H9 (cell line): ENCODE data around the gene DPEP3. TPM values are rescaled to one million over a fixed set of nuclear protein-coding genes. Genes with fewer than 3 reads are reported as not detected.

Experiments
- DNase-seq: peaks from one replicate; pipeline ENCODE4 v3.0.0-alpha.2; 2017
- H2AFZ ChIP-seq: one replicate; pipeline ENCODE4 v1.6.1; 2013; ENCODE audit warnings: mild to moderate bottlenecking, low read length, control low read depth, moderate library complexity
- H2AK5ac ChIP-seq: 2 replicates; pipeline ENCODE4 v1.6.1; 2013; ENCODE audit warnings: low read length, control low read depth, mixed read lengths; ENCODE audit not compliant: insufficient read length
- H2BK120ac ChIP-seq: one replicate; pipeline ENCODE4 v1.6.1; 2013; ENCODE audit warnings: low read depth, mild to moderate bottlenecking, low read length, control low read depth, inconsistent platforms; ENCODE audit not compliant: poor library complexity, severe bottlenecking
- H2BK12ac ChIP-seq: 2 replicates; pipeline ENCODE4 v1.6.1; 2013; ENCODE audit warnings: low read length, control low read depth, mixed read lengths, low read depth; ENCODE audit not compliant: insufficient read length
- H2BK15ac ChIP-seq: 2 replicates; pipeline ENCODE4 v1.6.1; 2013; ENCODE audit warnings: low read depth, low read length, control low read depth
- H2BK20ac ChIP-seq: one replicate; pipeline ENCODE4 v1.6.1; 2013; ENCODE audit warnings: low read depth, mild to moderate bottlenecking, low read length, control low read depth, inconsistent platforms; ENCODE audit not compliant: poor library complexity, severe bottlenecking
- H2BK5ac ChIP-seq: 2 replicates; pipeline ENCODE4 v1.6.1; 2013; ENCODE audit warnings: low read length, control low read depth, mixed read lengths; ENCODE audit not compliant: insufficient read length
- H3K14ac ChIP-seq: 2 replicates; pipeline ENCODE4 v1.6.1; 2013; ENCODE audit warnings: low read length, control low read depth; ENCODE audit not compliant: insufficient read depth
- H3K18ac ChIP-seq: 2 replicates; pipeline ENCODE4 v1.6.1; 2013; ENCODE audit warnings: low read depth, mild to moderate bottlenecking, mixed read lengths, low read length, control low read depth; ENCODE audit not compliant: insufficient read length
- H3K23ac ChIP-seq: 2 replicates; pipeline ENCODE4 v1.6.1; 2013; ENCODE audit warnings: low read length, control low read depth, mixed read lengths, low read depth; ENCODE audit not compliant: insufficient read length
- H3K23me2 ChIP-seq: 2 replicates; pipeline ENCODE4 v1.6.1; 2013; ENCODE audit warnings: low read depth, mild to moderate bottlenecking, mixed read lengths, low read length, control low read depth; ENCODE audit not compliant: insufficient read length, poor library complexity, severe bottlenecking
- H3K27ac ChIP-seq: 2 replicates; pipeline ENCODE4 v1.5.1; 2013; ENCODE audit warnings: low read length, control low read depth, mixed read lengths, low read depth; ENCODE audit not compliant: insufficient read length
- H3K27me3 ChIP-seq: 2 replicates; pipeline ENCODE4 v1.6.1; 2013; ENCODE audit warnings: low read length, control low read depth, inconsistent platforms; ENCODE audit not compliant: insufficient read depth
- H3K4ac ChIP-seq: 2 replicates; pipeline ENCODE4 v1.6.1; 2013; ENCODE audit warnings: low read depth, mild to moderate bottlenecking, control low read depth, inconsistent platforms, low read length, moderate library complexity
- H3K4me1 ChIP-seq: 2 replicates; pipeline ENCODE4 v1.6.1; 2013; ENCODE audit warnings: low read length, control low read depth, inconsistent platforms; ENCODE audit not compliant: insufficient read depth
- H3K4me2 ChIP-seq: 2 replicates; pipeline ENCODE4 v1.6.1; 2013; ENCODE audit warnings: low read length, control low read depth, mixed read lengths; ENCODE audit not compliant: insufficient read length, insufficient read depth
- H3K56ac ChIP-seq: 2 replicates; pipeline ENCODE4 v1.6.1; 2013; ENCODE audit warnings: low read depth, mild to moderate bottlenecking, mixed read lengths, low read length, control low read depth; ENCODE audit not compliant: insufficient read length
- H3K79me1 ChIP-seq: 2 replicates; pipeline ENCODE4 v1.6.1; 2013; ENCODE audit warnings: low read depth, mild to moderate bottlenecking, moderate library complexity, low read length, control low read depth, inconsistent platforms; ENCODE audit not compliant: insufficient read depth, poor library complexity, severe bottlenecking
- H3K79me2 ChIP-seq: 2 replicates; pipeline ENCODE4 v1.6.1; 2013; ENCODE audit warnings: low read length, control low read depth, inconsistent platforms; ENCODE audit not compliant: insufficient read depth
- H3K9ac ChIP-seq: 2 replicates; pipeline ENCODE4 v1.6.1; 2013; ENCODE audit warnings: low read length, control low read depth, mixed read lengths; ENCODE audit not compliant: insufficient read length; ENCODE audit errors: extremely low read depth
- H3K9me3 ChIP-seq: one replicate; pipeline ENCODE4 v1.6.1; 2013; ENCODE audit warnings: low read depth, low read length, inconsistent platforms; ENCODE audit not compliant: control insufficient read depth
- H3T11ph ChIP-seq: one replicate; pipeline ENCODE4 v1.6.1; 2013; ENCODE audit warnings: mild to moderate bottlenecking, low read length, control low read depth, inconsistent platforms
- H4K20me1 ChIP-seq: one replicate; pipeline ENCODE4 v1.6.1; 2013; ENCODE audit not compliant: control insufficient read depth, insufficient read length, insufficient read depth
- H4K5ac ChIP-seq: 2 replicates; pipeline ENCODE4 v1.6.1; 2013; ENCODE audit warnings: low read depth, mild to moderate bottlenecking, mixed read lengths, low read length, control low read depth; ENCODE audit not compliant: insufficient read length
- H4K8ac ChIP-seq: replicated peaks from 2 replicates; pipeline ENCODE4 v1.6.1; 2013; ENCODE audit warnings: low read length, control low read depth, mixed read lengths, low read depth; ENCODE audit not compliant: insufficient read length
- H4K91ac ChIP-seq: 2 replicates; pipeline ENCODE4 v1.6.1; 2013; ENCODE audit warnings: low read depth, mild to moderate bottlenecking, moderate library complexity, mixed read lengths, low read length, control low read depth; ENCODE audit not compliant: insufficient read length
- H3K27ac Mint-ChIP-seq, 3 experiments: 2 replicates in 2 of 3; 3 replicates in 1 of 3; pipeline ENCODE4 v1.8.0; 2020 to 2021; ENCODE audit warnings: mixed read lengths in 3 of 3, mild to moderate bottlenecking in 1 of 3, moderate library complexity in 1 of 3
- H3K27me3 Mint-ChIP-seq: 2 replicates; pipeline ENCODE4 v1.8.0; 2021; ENCODE audit warnings: low read depth, mild to moderate bottlenecking, moderate library complexity, mixed read lengths
- H3K36me3 Mint-ChIP-seq, 3 experiments: 2 replicates in 2 of 3; 3 replicates in 1 of 3; pipeline ENCODE4 v1.8.0; 2020 to 2021; ENCODE audit warnings: low read depth in 3 of 3, mixed read lengths in 3 of 3; ENCODE audit not compliant: insufficient read depth in 1 of 3
- H3K4me1 Mint-ChIP-seq, 2 experiments: 2 replicates each; pipeline ENCODE4 v1.8.0; 2020; ENCODE audit warnings: mixed read lengths in 2 of 2
- H3K4me3 Mint-ChIP-seq, 2 experiments: 2 replicates in 1 of 2; 3 replicates in 1 of 2; pipeline ENCODE4 v1.8.0; 2020 to 2021; ENCODE audit warnings: mild to moderate bottlenecking in 2 of 2, mixed read lengths in 2 of 2, moderate library complexity in 1 of 2
- H3K9me3 Mint-ChIP-seq, 2 experiments: 2 replicates in 1 of 2; 3 replicates in 1 of 2; pipeline ENCODE4 v1.8.0; 2020; ENCODE audit warnings: mild to moderate bottlenecking in 2 of 2, mixed read lengths in 2 of 2, moderate library complexity in 1 of 2
- CTCF ChIP-seq: fragments of 200-600 bp; sonication (generic); conservative IDR thresholded peaks from 3 replicates; pipeline ENCODE4 v1.8.0; 2021; ENCODE audit warnings: antibody characterized with exemption, mild to moderate bottlenecking
- WGBS: extraction: QIAGEN DNeasy Blood & Tissue Kit; methylation state at CpG from one replicate; pipeline ENCODE4 v1.1.7; 2013; ENCODE audit warnings: missing lambda C conversion rate, low lambda C conversion rate, mixed read lengths; ENCODE audit not compliant: insufficient read length; ENCODE audit errors: extremely low coverage; 5-methylcytosine and 5-hydroxymethylcytosine counted together
- total RNA-seq: library from RNA; stranded (reverse); gene quantifications from 2 replicates; pipeline ENCODE4 v1.2.1, GENCODE V29; 2021

DPEP3 gene
- total RNA-seq, 1 experiment from 2014 or later = 0.68 TPM

GRCh38 chr16:67935402-67936123 is 44.7 kb downstream of the DPEP3 start:
- H3K18ac ChIP-seq = peak overlapping the region; percentile 16
- H2AFZ ChIP-seq = no peak overlapping the region
- peak overlapping the region; percentile 98 to 100 for H3K4me3 Mint-ChIP-seq

More at GRCh38 chr16:67935402-67936123, 44.7 kb downstream of the DPEP3 start:
- Histone ChIP-seq H4K20me1 (no peaks in the 10 kb centered on the region), H2BK5ac (no peak overlapping the region), H3K4me1 (peaks cover 3% of the 10 kb centered on the region; the same call in 1 of the 2 replicates), H2BK15ac (no peak overlapping the region), H3T11ph (no peak overlapping the region), H3K4me2 (peak overlapping the region; percentile 79), H3K27ac (no peak overlapping the region), H3K4ac (no peak overlapping the region), H3K79me2 (no peaks in the 10 kb centered on the region), H2BK120ac (no peak overlapping the region), H3K9me3 (no peaks in the 10 kb centered on the region), H3K14ac (peak overlapping the region; percentile 64), H3K79me1 (no peaks in the 10 kb centered on the region), H4K5ac (no peak overlapping the region), H3K23me2 (peaks cover 18% of the 10 kb centered on the region), H3K23ac (no peak overlapping the region), H3K27me3 (no peaks in the 10 kb centered on the region), H2BK20ac (no peak overlapping the region), H4K91ac (no peak overlapping the region), H2AK5ac (no peak overlapping the region), H4K8ac (no peak overlapping the region), H2BK12ac (no peak overlapping the region), H3K56ac (no peak overlapping the region), H3K9ac (peak overlapping the region; percentile 62)
- Mint-ChIP-seq H3K4me1 (peaks cover 20 to 23% of the 10 kb centered on the region in 2 experiments), H3K9me3 (peaks cover 0 to 2% of the 10 kb centered on the region in 2 experiments; a peak in 2 of 5 replicates), H3K36me3 (peaks cover 1 to 41% (median 10%) of the 10 kb centered on the region in 3 experiments; a peak in 5 of 7 replicates), H3K27ac (peak overlapping the region; percentile 96 to 99 (median 99)), H3K27me3 (peaks cover 10% of the 10 kb centered on the region)
- WGBS = no CpG with 5 or more reads among the region's 55 CpGs
- DNase-seq = peak; percentile 99
- no peak for TF ChIP-seq CTCF
